HFFc6 (cell line): Measurements from ENCODE around the gene UQCRQ. TPM values are rescaled to one million over a fixed set of nuclear protein-coding genes. Genes with fewer than 3 reads are reported as not detected.

Source experiments
- DNase-seq: peaks from one replicate; pipeline ENCODE4 v3.0.0-alpha.2; 2018
- H3K27ac Mint-ChIP-seq: 2 replicates; pipeline ENCODE4 v1.8.0; 2020; ENCODE audit warnings: mild to moderate bottlenecking, mixed read lengths
- H3K27me3 Mint-ChIP-seq: 2 replicates; pipeline ENCODE4 v1.8.0; 2021; ENCODE audit warnings: mild to moderate bottlenecking, moderate library complexity, mixed read lengths; ENCODE audit not compliant: insufficient read depth
- H3K36me3 Mint-ChIP-seq: 2 replicates; pipeline ENCODE4 v1.8.0; 2021; ENCODE audit warnings: low read depth, mixed read lengths
- H3K4me1 Mint-ChIP-seq: 2 replicates; pipeline ENCODE4 v1.8.0; 2020; ENCODE audit warnings: low read depth, mixed read lengths
- H3K4me3 Mint-ChIP-seq: 2 replicates; pipeline ENCODE4 v1.8.0; 2020; ENCODE audit warnings: mild to moderate bottlenecking, moderate library complexity, mixed read lengths
- H3K9me3 Mint-ChIP-seq: 2 replicates; pipeline ENCODE4 v1.8.0; 2020; ENCODE audit warnings: mild to moderate bottlenecking, mixed read lengths
- total RNA-seq, 6 experiments: library from RNA; stranded (reverse); fragmentation: NEBNext Ultra II Directional; extraction: Animal tissue kit (Norgen Biotek cat#: 25700); gene quantifications; 2 replicates in 1 of 6; 3 replicates in 5 of 6; pipeline ENCODE4 v1.2.3, GENCODE V29; 2021
- TF ChIP-seq, protein P1 (sequence below): fragments of 200-600 bp; sonication (generic); IDR thresholded peaks from 2 replicates; pipeline ENCODE4 v1.5.0; 2021; ENCODE audit warnings: antibody characterized with exemption, mild to moderate bottlenecking

The UQCRQ gene
- total RNA-seq, 6 experiments from 2014 or later, result 501 to 678 (median 615) TPM

DNA sequence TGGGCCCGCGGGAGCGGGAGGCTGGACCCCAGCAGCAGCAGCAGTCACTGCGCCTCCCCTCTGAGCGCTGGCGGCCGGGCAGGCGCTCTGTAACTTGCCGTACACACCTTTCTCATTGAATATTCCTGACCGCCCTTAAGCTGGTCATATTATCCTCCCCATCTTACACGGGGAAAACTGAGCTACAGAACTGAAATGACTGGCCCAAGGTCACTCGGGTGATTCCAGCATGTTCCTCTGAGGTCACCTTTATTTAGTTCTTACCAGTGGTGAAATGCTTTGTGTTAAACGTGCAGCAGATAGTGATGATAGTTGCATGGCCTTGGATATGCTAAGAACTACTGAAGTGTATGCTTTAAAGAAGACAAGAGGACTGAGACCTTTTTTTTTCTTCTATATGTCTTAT, 607 bp downstream of the UQCRQ start:
- no peak for DNase-seq
- Mint-ChIP-seq H3K9me3 (no peaks in the 10 kb centered on the region), H3K4me1 (peaks cover 31% of the 10 kb centered on the region), H3K27ac (peak overlapping the region; percentile 99), H3K36me3 (peaks cover 23% of the 10 kb centered on the region), H3K4me3 (peak overlapping the region; percentile 99), H3K27me3 (peaks cover 10% of the 10 kb centered on the region)
- TF ChIP-seq, protein P1, sequence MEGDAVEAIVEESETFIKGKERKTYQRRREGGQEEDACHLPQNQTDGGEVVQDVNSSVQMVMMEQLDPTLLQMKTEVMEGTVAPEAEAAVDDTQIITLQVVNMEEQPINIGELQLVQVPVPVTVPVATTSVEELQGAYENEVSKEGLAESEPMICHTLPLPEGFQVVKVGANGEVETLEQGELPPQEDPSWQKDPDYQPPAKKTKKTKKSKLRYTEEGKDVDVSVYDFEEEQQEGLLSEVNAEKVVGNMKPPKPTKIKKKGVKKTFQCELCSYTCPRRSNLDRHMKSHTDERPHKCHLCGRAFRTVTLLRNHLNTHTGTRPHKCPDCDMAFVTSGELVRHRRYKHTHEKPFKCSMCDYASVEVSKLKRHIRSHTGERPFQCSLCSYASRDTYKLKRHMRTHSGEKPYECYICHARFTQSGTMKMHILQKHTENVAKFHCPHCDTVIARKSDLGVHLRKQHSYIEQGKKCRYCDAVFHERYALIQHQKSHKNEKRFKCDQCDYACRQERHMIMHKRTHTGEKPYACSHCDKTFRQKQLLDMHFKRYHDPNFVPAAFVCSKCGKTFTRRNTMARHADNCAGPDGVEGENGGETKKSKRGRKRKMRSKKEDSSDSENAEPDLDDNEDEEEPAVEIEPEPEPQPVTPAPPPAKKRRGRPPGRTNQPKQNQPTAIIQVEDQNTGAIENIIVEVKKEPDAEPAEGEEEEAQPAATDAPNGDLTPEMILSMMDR, result no peak

DNA sequence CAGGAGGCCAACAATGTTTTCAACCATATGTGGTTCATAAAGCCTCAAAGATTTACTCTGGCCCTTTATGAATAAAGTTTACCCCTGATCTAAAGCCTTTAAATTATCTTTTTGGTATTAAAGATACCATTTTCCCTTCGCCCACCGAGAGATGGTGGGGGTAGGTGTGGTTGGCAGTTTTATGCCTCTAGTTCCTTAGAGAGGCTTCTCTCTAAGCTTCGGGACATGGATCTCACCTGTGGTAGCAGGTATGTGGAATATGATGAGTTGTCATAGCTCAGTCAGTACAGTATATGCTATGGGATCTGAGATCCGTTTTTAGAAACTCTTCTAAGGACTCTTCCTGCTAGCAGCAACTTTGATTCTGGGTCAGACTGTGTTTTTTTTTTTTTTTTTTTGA, 2.3 kb downstream of the UQCRQ start:
- peaks cover 10% of the 10 kb centered on the region for H3K27me3 Mint-ChIP-seq
- peaks cover 35% of the 10 kb centered on the region for H3K36me3 Mint-ChIP-seq
- peaks cover 40% of the 10 kb centered on the region for H3K4me1 Mint-ChIP-seq
- TF ChIP-seq, protein P1, result no peak
- H3K27ac Mint-ChIP-seq, result peak overlapping the region; percentile 40
- no peaks in the 10 kb centered on the region for H3K9me3 Mint-ChIP-seq
- no peak overlapping the region; the same call in 1 of the 2 replicates for H3K4me3 Mint-ChIP-seq
- no peak for DNase-seq

DNA sequence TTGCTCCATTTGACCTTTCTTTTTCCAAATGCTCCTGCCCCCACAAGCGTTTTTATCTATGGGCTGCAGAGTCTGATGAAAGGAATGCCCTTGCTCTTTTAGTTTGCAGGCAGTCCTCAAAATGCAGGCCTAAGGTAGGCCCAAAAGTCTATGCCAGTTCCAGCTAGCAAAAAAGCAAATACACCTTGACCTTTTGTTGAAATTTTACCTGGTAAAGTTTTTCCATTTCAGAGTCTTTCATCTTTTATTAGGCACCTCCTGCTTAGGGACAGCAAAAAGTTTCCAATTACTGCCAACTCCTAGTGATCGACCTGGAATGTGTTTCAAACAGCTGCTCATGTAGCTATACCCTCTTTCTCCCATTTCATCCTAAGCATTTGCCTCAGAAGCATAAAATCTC, 4.4 kb downstream of the UQCRQ start:
- Mint-ChIP-seq H3K36me3 (peaks cover 39% of the 10 kb centered on the region), H3K27me3 (peaks cover 10% of the 10 kb centered on the region), H3K9me3 (no peaks in the 10 kb centered on the region), H3K27ac (peak overlapping the region; percentile 64), H3K4me3 (no peak overlapping the region), H3K4me1 (peaks cover 35% of the 10 kb centered on the region)
- no peak for DNase-seq
- TF ChIP-seq, protein P1, result no peak

DNA sequence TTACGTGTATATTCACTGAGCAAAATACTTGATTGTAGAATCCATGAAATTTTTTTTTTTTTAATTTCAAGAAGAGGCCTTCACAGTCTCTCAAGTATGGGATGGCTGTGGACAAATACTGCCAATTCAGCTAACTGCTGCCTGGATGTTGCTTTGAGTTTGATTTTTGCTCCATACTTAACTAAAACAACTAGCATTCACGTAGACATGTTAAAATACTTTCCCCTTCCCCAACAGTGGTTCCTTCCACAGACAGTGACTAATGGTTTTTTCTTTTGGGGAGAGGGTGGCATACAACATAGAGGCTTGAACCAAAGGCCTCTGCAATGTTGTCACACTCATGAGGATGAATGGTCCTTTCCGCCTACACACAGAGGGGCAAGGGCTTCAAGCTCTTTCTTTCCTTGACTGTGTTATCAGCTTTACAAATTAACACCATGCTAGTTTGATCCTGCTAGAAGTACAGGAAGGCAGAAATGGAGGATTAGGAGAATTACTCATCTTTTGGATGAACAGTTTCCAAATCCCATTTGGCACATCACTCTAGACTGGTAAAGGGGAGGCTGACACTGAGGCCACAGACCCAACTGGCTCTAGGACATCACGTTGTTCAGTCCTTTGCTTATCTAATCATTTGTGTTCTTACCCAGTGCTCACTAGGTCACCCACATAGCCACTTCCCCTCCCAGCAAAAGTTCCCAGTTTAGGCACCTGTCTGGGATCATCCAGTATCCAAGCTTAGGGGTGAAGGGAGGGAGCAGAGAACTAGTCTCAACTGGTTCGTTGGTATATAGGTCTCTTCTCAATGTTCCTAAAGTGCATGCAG, 5.2 kb downstream of the UQCRQ start:
- H3K4me3 Mint-ChIP-seq, result no peak overlapping the region; the same call in 1 of the 2 replicates
- peaks cover 6% of the 10 kb centered on the region for H3K27me3 Mint-ChIP-seq
- peak overlapping the region; percentile 57 for H3K27ac Mint-ChIP-seq
- no peaks in the 10 kb centered on the region for H3K9me3 Mint-ChIP-seq
- DNase-seq, result no peak
- peaks cover 39% of the 10 kb centered on the region for H3K36me3 Mint-ChIP-seq
- TF ChIP-seq, protein P1, result no peak
- H3K4me1 Mint-ChIP-seq, result peaks cover 38% of the 10 kb centered on the region

DNA sequence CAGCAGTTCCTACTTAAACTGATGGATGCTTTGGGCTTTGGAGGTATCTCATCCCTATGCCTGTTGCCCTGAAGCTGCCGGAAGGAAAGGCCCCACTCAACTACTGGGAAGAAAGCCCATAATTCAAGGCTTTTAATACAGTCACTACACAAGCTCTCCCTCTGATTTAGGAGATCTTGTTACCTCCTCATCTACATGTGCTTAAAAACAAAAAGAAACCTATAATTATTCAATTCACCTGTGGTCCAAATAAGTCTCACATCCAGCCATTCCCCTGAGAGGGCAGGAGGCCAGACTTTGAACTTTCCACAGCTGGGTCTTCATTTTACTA, 6.3 kb downstream of the UQCRQ start:
- peaks cover 28% of the 10 kb centered on the region for H3K36me3 Mint-ChIP-seq
- DNase-seq, result no peak
- no peaks in the 10 kb centered on the region for H3K9me3 Mint-ChIP-seq
- no peak overlapping the region; the same call in 1 of the 2 replicates for H3K4me3 Mint-ChIP-seq
- TF ChIP-seq, protein P1, result no peak
- H3K27ac Mint-ChIP-seq, result peak overlapping the region; percentile 57
- H3K4me1 Mint-ChIP-seq, result peaks cover 39% of the 10 kb centered on the region
- peaks cover 1% of the 10 kb centered on the region for H3K27me3 Mint-ChIP-seq
